HG02943 (cell line): Measurements from ENCODE around the gene RANBP2.

Experiments used
- ATAC-seq: cut with Tn5 transposase; IDR thresholded peaks from one replicate; pipeline ENCODE4 v1.9.1; 2021; ENCODE audit warnings: mild to moderate bottlenecking, low read depth, moderate library complexity; ENCODE audit not compliant: unreplicated experiment

The RANBP2 gene

DNA sequence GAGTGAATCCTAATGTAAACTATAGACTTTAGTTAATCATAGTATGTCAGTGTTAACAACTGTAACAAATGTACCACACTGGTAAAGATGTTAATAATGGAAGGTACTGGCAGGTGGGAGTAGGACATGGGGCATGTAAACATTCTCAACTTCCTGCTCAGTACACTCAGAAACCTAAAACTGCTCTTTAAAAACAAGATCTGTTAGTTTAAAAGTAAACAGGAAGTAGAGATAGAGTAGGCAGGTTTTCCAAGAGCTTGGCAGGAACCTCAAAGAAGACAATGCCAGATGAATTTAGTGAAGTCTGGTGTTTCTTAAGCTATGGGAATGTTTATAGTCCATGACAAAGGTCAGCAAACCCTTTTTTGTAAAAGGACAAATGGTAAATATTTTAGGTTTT lies 113.9 kb downstream of the RANBP2 start:
- no peak for ATAC-seq

DNA sequence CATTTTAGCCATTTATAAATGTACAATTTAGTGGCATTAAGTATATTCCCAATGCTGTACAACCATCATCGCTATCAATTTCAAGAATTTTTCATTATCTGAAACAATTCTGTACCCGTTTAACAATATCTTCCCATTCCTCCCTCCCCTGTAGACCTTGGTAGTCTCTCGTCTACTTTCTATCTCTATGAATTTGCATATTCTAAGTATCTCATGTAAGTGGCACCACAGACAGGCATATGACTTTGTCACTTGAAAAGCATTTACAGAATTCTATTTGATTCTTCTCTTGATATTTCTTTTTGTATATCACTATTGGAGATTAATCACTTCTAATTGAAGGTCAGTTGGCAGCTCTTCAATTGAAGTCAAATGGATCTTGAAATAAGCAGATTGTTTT lies 115.3 kb downstream of the RANBP2 start:
- no peak for ATAC-seq

GRCh38 chr2:108835040-108835439 lies 115.8 kb downstream of the RANBP2 start:
- no peak for ATAC-seq
